NB4 (cell line): ENCODE data around the gene ZDHHC4.

Experiments
- CTCF ChIP-seq: IDR thresholded peaks from one replicate; pipeline ENCODE4 v1.5.1; 2012; ENCODE audit warnings: low read depth, low read length
- MAX ChIP-seq: IDR thresholded peaks from 2 replicates; pipeline ENCODE4 v1.6.1; 2011; ENCODE audit warnings: low read depth, low read length

GRCh38 chr7:6608081-6608480, 30.8 kb downstream of the ZDHHC4 start:
- TF ChIP-seq MAX (no peak), CTCF (no peak)
